BJ (cell line): ENCODE results near the gene CDA. TPM values are rescaled to one million over a fixed set of nuclear protein-coding genes. Genes with fewer than 3 reads are reported as not detected.

Experiments used
- CTCF ChIA-PET: fragments of 350-600 bp; formaldehyde crosslinking; extraction: SDS; loops from one replicate; lab custom pipeline; 2021; ENCODE audit warnings: antibody characterized with exemption, inconsistent platforms; lab: Yijun Ruan, JAX
- POLR2A ChIA-PET: fragments of 300-600 bp; sonication (Branson Sonifier 250); formaldehyde crosslinking; extraction: SDS; loops from one replicate; lab custom pipeline; 2021; ENCODE audit warnings: antibody characterized with exemption; lab: Charles Lee
- DNase-seq: peaks from one replicate; pipeline ENCODE4 v3.0.0-alpha.2; 2011; ENCODE audit warnings: low read depth
- H3K27me3 ChIP-seq: 2 replicates; pipeline ENCODE4 v1.6.0; 2011; ENCODE audit warnings: low read length; ENCODE audit not compliant: control insufficient read depth, insufficient read depth
- H3K36me3 ChIP-seq: 2 replicates; pipeline ENCODE4 v1.5.1; 2011; ENCODE audit warnings: low read length; ENCODE audit not compliant: control insufficient read depth, insufficient read depth
- H3K4me3 ChIP-seq: 2 replicates; pipeline ENCODE4 v1.5.1; 2011; ENCODE audit warnings: low read depth, mild to moderate bottlenecking, control low read depth, low read length
- polyA plus RNA-seq: library from polyadenylated mRNA; depleted of rRNA; stranded (reverse); fragments of >200 nt; gene quantifications from 2 replicates; pipeline ENCODE4 v1.2.3, GENCODE V29; 2011
- TF ChIP-seq, protein P1 (sequence below): IDR thresholded peaks from 2 replicates; pipeline ENCODE4 v1.5.1; 2011; ENCODE audit warnings: low read depth, mild to moderate bottlenecking, control low read depth, inconsistent platforms, low read length, moderate library complexity; ENCODE audit not compliant: insufficient read depth

The CDA gene
- polyA plus RNA-seq, 1 experiment: 7.5 TPM

DNA sequence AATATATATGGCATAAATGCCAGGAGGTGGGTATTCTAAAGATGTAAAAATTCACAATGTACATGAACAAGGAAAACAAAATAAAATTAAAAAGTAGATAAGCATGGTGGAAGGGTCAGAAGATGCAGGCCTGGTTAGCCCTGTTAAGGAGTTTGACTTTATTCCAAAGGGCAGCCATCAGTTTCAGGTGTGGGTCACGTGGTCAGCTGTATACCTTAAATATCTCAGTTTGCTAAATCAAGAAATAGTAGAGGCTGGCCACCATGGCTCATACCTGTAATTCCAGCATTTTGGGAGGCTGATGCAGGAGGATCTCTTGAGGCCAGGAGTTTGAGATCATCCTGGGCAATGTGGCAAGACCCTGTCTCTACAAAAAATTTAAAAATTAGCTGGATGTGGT, 35.8 kb downstream of the CDA start:
- TF ChIP-seq, protein P1, sequence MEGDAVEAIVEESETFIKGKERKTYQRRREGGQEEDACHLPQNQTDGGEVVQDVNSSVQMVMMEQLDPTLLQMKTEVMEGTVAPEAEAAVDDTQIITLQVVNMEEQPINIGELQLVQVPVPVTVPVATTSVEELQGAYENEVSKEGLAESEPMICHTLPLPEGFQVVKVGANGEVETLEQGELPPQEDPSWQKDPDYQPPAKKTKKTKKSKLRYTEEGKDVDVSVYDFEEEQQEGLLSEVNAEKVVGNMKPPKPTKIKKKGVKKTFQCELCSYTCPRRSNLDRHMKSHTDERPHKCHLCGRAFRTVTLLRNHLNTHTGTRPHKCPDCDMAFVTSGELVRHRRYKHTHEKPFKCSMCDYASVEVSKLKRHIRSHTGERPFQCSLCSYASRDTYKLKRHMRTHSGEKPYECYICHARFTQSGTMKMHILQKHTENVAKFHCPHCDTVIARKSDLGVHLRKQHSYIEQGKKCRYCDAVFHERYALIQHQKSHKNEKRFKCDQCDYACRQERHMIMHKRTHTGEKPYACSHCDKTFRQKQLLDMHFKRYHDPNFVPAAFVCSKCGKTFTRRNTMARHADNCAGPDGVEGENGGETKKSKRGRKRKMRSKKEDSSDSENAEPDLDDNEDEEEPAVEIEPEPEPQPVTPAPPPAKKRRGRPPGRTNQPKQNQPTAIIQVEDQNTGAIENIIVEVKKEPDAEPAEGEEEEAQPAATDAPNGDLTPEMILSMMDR: no peak
- ChIA-PET POLR2A (no interaction called here), CTCF (interaction anchor here (1.0 to 2.6 kb wide), 3 partner anchors 8 to 50 kb away, joined by 4 to 7 read pairs (median 5); no protein-coding TSS in a partner anchor)
- Histone ChIP-seq H3K27me3 (no peaks in the 10 kb centered on the region), H3K4me3 (no peak overlapping the region), H3K36me3 (no peaks in the 10 kb centered on the region)
- no peak for DNase-seq

DNA sequence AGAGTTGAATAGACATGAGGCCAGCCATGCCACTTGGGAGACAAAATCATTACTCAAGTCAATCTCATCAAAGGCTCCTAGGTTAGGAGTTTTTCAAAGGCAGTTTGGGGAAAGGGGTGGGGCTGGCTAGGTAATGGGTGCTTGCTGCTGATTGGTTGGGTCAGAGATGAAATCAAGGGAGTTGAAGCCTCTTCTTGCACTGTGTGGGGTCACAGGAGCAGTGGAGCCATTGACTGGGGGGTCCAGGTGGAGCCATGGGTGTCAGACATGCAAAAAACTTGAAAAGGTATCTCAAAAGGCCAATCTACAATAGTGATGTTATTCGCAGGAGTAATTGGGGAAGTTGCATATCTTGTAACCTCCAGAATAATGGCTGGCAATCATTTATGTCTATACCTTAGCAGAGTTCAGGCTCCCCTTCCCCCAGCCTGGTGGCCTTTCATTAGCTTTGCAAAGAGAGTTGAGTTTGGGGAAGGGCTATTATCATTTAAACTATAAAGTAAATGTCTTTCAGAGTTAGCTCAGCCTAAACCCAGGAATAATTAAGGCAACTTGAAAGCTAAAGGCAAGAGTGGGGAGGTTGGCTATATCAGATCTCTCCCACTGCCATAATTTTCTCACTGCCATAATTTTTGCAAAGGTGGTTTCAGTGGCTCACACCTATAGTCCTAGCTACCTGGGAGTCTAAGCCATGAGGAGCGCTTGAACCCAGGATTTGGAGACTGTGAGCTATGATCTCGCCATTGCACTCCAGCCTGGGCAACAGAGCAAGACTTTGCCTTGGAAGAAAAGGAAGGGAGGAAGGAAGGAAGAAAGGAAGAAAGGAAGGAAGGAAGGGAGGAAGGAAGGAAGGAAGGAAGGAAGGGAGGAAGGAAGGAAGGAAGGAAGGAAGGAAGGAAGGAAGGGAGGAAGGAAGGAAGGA, 36.5 kb downstream of the CDA start:
- TF ChIP-seq, protein P1: no peak
- POLR2A ChIA-PET: no interaction called here
- no peak for DNase-seq
- Histone ChIP-seq H3K27me3 (no peaks in the 10 kb centered on the region), H3K4me3 (no peak overlapping the region), H3K36me3 (no peaks in the 10 kb centered on the region)
- CTCF ChIA-PET: interaction anchor here (1.0 to 2.6 kb wide), 4 partner anchors 7 to 50 kb away, joined by 3 to 7 read pairs (median 4); no protein-coding TSS in a partner anchor

DNA sequence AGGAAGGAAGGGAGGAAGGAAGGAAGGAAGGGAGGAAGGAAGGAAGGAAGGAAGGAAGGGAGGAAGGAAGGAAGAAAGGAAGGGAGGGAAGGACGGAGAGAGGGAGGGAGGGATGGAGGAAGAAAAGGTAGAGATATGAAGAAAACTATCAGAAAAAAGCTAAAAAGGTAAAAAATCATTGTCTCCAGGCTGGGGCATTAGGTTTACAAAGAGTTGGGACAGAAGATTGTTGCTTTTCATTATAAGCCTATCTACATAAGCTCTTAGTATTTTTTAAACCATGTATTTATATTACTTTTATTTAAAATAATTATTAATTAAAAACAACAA, 37.2 kb downstream of the CDA start:
- DNase-seq: no peak
- ChIA-PET POLR2A (no interaction called here), CTCF (interaction anchor here (1.0 to 2.6 kb wide), 2 partner anchors 8 to 10 kb away, joined by 3 to 7 read pairs; no protein-coding TSS in a partner anchor)
- TF ChIP-seq, protein P1: no peak
- no peaks in the 10 kb centered on the region for H3K36me3 ChIP-seq
- no peak overlapping the region for H3K4me3 ChIP-seq
- no peaks in the 10 kb centered on the region for H3K27me3 ChIP-seq

DNA sequence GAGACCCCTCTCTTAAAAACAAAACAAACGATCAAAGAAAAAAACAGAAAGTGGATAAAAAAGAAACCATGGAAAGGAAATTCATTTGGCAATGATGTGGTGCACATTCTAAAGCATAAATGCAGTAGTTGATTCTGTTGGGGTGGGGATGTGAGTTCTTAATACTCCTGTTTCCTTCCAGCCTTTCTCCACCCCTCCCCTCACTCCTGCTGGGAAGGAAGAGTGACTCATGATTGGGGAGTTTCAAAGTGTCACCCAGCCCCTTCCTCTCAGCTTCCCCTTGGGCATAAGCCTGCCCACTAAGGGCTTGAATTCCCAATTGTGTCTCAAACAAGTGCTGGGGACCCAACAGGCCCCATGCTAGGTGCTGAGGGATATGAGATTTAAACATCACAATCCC, 37.6 kb downstream of the CDA start:
- TF ChIP-seq, protein P1: no peak
- Histone ChIP-seq H3K36me3 (no peaks in the 10 kb centered on the region), H3K4me3 (no peak overlapping the region), H3K27me3 (no peaks in the 10 kb centered on the region)
- ChIA-PET CTCF (no interaction called here), POLR2A (no interaction called here)
- no peak for DNase-seq

DNA sequence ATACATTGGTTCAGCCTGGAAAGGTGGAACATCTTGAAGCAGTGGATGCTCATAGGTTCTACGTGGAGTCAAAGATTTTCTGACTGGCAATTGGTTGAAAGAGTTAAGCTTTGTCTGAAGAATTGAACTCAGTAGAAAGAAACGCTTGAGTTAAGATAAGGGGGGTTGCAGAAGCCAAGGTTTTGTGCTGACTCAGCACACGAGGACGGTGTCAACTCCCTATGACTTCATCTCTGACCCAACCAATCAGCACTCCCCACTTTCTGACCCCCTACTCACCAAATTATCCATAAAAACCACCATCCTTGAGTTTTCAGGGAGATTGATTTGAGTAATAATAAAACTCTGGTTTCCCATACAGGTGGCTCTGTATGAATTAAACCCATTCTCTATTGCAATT, 41.8 kb downstream of the CDA start:
- TF ChIP-seq, protein P1: no peak
- Histone ChIP-seq H3K27me3 (no peaks in the 10 kb centered on the region), H3K4me3 (no peak overlapping the region), H3K36me3 (no peaks in the 10 kb centered on the region)
- no peak for DNase-seq
- ChIA-PET CTCF (interaction anchor here (0.9 to 8.0 kb wide), 9 partner anchors 9 to 107 kb away, joined by 3 to 125 read pairs (median 5); partner anchors contain the start of gene CDA), POLR2A (no interaction called here)
